HCT116 (cell line): ENCODE measurements around the gene CLEC4A.

Experiments
- CEBPB ChIP-seq: IDR thresholded peaks from 2 replicates; pipeline ENCODE4 v1.6.1; 2012; ENCODE audit warnings: low read depth
- CTCF ChIP-seq, 3 experiments: fragments of 200-600 bp in 1 of 3; sonication (generic) in 1 of 3; IDR thresholded peaks in 2 of 3; conservative IDR thresholded peaks in 1 of 3; 2 replicates each; pipeline ENCODE4 v1.5.1; 2012 to 2017; ENCODE audit warnings: low read depth in 2 of 3, low read length in 2 of 3, antibody characterized with exemption in 1 of 3, borderline replicate concordance in 1 of 3, control low read depth in 1 of 3, mild to moderate bottlenecking in 1 of 3, mixed read lengths in 1 of 3, mixed run types in 1 of 3, moderate library complexity in 1 of 3; ENCODE audit not compliant: insufficient read depth in 1 of 3
- EGR1 ChIP-seq: IDR thresholded peaks from 2 replicates; pipeline ENCODE4 v1.6.1; 2012; ENCODE audit warnings: low read depth
- ELF1 ChIP-seq: IDR thresholded peaks from 2 replicates; pipeline ENCODE4 v1.6.1; 2012; ENCODE audit warnings: low read depth, borderline replicate concordance
- EZH2 ChIP-seq: fragments of 200-600 bp; sonication (generic); IDR thresholded peaks from 2 replicates; pipeline ENCODE4 v1.6.1; 2017; ENCODE audit warnings: antibody characterized with exemption, mixed run types
- EZH2phosphoT487 ChIP-seq: fragments of 200-600 bp; IDR thresholded peaks from 2 replicates; pipeline ENCODE4 v1.6.1; 2018; ENCODE audit warnings: antibody characterized with exemption, borderline replicate concordance
- MAX ChIP-seq: IDR thresholded peaks from 2 replicates; pipeline ENCODE4 v1.6.1; 2012
- POLR2A ChIP-seq: IDR thresholded peaks from 2 replicates; pipeline ENCODE4 v1.7.0; 2011; ENCODE audit warnings: borderline replicate concordance; ENCODE audit not compliant: insufficient read depth, insufficient read length; ENCODE audit errors: extremely low read depth
- POLR2AphosphoS5 ChIP-seq: IDR thresholded peaks from 2 replicates; pipeline ENCODE4 v1.6.1; 2011; ENCODE audit warnings: mild to moderate bottlenecking, low read depth, low read length, moderate library complexity
- SRF ChIP-seq: IDR thresholded peaks from 2 replicates; pipeline ENCODE4 v1.6.1; 2012; ENCODE audit warnings: low read depth

- TF ChIP-seq SRF (no peak), CTCF (IDR thresholded peaks at IDR 0.05 in 2 of 3, conservative IDR thresholded peaks at IDR 0.05 in 1 of 3; ENCODE audit: borderline replicate concordance in 1 of 3, insufficient read depth in 1 of 3, low read depth in 2 of 3, low read length in 2 of 3) (no peak), POLR2A (no peak), EZH2phosphoT487 (no peak), EZH2 (no peak), EGR1 (no peak), POLR2AphosphoS5 (no peak), MAX (no peak), CEBPB (no peak), ELF1 (no peak)
These were observed 46.2 kb upstream of the CLEC4A start for GRCh38 chr12:8077207-8077606.
